Fibroblast of mammary gland (primary cell): Measurements from ENCODE around the gene DLST.

Experiments used
- DNase-seq: peaks from one replicate; pipeline ENCODE4 v3.0.0-alpha.2; 2010; ENCODE audit warnings: low read depth
- H3K4me3 ChIP-seq: 2 replicates; pipeline ENCODE4 v1.5.1; 2011; ENCODE audit warnings: low read depth, mild to moderate bottlenecking, low read length, moderate library complexity; ENCODE audit not compliant: control insufficient read depth
- TF ChIP-seq, protein P1 (sequence below): conservative IDR thresholded peaks from 2 replicates; pipeline ENCODE4 v1.5.1; 2011; ENCODE audit warnings: low read depth, low read length, inconsistent platforms; ENCODE audit not compliant: control insufficient read depth, insufficient read depth

The DLST gene

DNA sequence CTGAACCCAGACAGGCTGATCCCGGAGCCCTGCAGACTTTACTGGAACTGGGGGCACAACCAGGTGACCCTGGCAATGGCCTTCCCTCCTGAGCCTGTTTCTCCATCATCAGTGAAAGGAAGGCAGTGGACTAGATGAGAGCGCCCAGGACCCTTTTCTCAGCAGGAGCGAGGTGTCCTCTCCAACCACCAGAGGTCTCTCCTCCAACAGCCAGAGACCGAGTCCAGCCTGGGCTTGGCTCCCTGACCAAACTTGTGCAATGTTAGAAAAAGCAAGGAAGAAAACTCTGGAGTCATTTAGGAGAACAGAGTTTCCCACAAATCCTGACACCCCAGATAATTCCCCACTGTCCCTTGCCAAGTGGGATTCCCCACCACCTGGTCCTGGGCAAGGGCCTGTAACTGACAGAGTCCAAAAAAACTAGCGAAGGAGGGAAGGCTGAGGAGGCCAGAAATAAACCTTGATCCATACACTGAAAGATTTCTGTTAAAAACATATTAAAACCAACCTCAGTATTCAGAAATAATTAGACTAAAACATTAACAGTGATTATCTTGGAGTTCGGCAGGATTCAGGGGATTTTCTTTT is 32.4 kb downstream of the DLST start:
- peak; percentile 82 for DNase-seq
- H3K4me3 ChIP-seq = no peak overlapping the region
- TF ChIP-seq, protein P1, sequence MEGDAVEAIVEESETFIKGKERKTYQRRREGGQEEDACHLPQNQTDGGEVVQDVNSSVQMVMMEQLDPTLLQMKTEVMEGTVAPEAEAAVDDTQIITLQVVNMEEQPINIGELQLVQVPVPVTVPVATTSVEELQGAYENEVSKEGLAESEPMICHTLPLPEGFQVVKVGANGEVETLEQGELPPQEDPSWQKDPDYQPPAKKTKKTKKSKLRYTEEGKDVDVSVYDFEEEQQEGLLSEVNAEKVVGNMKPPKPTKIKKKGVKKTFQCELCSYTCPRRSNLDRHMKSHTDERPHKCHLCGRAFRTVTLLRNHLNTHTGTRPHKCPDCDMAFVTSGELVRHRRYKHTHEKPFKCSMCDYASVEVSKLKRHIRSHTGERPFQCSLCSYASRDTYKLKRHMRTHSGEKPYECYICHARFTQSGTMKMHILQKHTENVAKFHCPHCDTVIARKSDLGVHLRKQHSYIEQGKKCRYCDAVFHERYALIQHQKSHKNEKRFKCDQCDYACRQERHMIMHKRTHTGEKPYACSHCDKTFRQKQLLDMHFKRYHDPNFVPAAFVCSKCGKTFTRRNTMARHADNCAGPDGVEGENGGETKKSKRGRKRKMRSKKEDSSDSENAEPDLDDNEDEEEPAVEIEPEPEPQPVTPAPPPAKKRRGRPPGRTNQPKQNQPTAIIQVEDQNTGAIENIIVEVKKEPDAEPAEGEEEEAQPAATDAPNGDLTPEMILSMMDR = peak; percentile 96

DNA sequence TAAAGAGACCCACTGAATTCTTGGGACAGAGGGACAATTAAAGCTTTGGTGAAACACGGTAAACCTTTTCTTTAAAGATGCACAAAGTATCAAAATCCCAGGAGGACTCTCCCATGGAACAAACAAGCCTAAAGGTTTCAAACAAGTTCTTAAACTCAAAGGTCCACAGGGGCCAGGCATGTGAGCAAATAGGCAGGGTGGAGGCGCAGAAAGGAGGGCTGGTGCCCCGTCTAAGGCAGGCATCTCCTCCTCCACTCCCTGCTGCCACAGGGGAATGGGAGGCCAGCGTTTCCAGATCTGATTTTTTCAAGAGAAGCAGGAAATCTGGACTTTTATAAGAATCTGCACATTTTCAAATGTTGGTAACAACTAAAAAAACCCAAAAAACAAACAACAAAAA is 33.7 kb downstream of the DLST start:
- no peak overlapping the region for H3K4me3 ChIP-seq
- TF ChIP-seq, protein P1 = no peak
- no peak for DNase-seq

DNA sequence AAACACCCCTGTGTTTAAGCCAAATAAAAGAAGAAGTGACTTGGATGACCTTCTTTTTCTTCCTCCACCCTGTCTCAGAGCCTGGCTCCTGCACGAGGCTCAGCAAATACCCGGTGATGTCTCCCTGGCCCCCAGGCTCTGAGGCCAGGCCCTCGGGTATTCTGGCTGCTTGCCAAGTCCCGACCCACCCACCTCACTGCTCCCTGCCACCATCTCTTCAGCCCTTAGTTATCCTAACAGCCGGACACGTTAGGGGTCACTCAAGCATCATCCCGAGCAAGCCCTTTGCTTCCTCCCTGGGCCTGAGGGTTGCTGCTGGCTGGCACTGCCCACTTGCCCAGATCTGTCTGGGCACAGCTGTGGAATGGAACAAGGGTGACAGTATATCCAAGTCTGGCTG is 34.1 kb downstream of the DLST start:
- TF ChIP-seq, protein P1 = no peak
- no peak for DNase-seq
- H3K4me3 ChIP-seq = no peak overlapping the region

DNA sequence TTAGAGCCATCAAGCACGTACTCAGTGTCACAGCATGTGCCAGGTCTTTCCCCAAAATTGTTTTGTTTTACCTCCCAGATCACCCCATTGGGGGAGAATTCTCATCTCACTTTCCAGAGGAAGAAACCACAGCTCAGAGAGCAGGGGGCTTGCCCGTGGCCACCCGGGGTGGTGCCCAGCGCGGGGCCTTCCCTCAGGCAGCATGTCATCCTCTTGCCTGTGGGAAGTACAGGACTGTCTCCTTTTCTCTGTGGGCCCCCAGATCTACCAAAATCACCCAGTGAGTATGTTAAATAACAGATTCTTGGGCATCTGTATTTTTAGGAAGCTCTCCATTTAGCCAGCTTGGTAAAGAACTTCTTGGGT is 35.4 kb downstream of the DLST start:
- no peak for DNase-seq
- no peak overlapping the region for H3K4me3 ChIP-seq
- TF ChIP-seq, protein P1 = no peak

DNA sequence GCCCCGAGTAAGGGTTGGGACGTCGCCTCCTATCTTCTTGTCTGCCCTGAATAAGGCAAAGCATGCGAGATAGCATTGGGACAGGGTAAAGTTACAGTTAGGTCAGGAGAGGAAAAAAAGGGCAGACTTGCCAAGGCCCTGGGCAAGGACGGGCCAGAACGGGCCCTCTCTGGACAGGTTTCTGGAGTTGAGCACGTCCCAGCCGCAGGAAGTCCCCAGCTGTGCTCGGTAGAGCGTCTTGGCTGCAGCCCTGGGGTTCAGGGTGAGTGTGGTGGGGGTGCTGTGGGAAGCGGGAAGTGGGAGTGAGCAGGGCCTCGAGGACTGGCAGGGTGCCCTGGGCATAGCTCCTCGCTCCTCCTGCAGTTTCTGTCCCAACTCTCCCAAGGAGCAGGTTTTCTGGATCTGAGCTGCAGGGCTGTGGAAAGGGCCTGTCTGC is 35.9 kb downstream of the DLST start:
- peak; percentile 22 for DNase-seq
- TF ChIP-seq, protein P1 = no peak
- H3K4me3 ChIP-seq = no peak overlapping the region

DNA sequence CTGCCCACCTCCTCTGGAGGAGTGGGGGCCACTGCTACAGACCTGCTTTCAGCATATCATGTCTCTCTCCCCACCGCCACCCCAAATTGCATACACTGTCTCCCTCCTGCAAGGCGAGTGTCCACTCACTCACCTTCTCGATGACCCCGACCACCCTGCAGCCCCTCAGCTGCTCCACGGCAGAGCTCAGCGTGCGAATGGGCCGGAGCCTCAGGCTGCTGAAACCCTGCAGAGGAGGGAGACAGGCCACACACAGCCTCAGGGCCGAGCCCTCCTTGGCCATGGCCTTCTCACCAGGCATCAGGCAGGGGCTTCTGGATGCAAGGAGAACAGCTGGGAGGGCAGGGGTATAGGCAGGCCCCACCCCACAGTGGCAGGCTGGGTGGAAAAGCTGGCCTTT is 36.7 kb downstream of the DLST start:
- no peak overlapping the region for H3K4me3 ChIP-seq
- TF ChIP-seq, protein P1 = no peak

More for the DNA sequence above, 36.7 kb downstream of the DLST start:
- DNase-seq = no peak
